Glutamatergic neuron (in vitro differentiated cells): ENCODE results near the gene SRPK2. TPM values are rescaled to one million over a fixed set of nuclear protein-coding genes. Genes with fewer than 3 reads are reported as not detected.
"Not testable (repeated sequence)": the region's sequence is repeated elsewhere in the genome, so short reads cannot be mapped to it uniquely, and the experiment has no call there.

Experiments
- DNase-seq: peaks from one replicate; pipeline ENCODE4 v3.0.0; 2022
- H3K27ac Mint-ChIP-seq: one replicate; pipeline ENCODE4 v1.8.0; 2020; ENCODE audit warnings: mild to moderate bottlenecking, mixed read lengths, inconsistent platforms; ENCODE audit not compliant: unreplicated experiment
- H3K27me3 Mint-ChIP-seq: one replicate; pipeline ENCODE4 v1.8.0; 2020; ENCODE audit warnings: mild to moderate bottlenecking, moderate library complexity, mixed read lengths, inconsistent platforms; ENCODE audit not compliant: unreplicated experiment
- H3K36me3 Mint-ChIP-seq: one replicate; pipeline ENCODE4 v1.8.0; 2020; ENCODE audit warnings: mild to moderate bottlenecking, mixed read lengths, inconsistent platforms; ENCODE audit not compliant: unreplicated experiment
- H3K4me1 Mint-ChIP-seq: one replicate; pipeline ENCODE4 v1.8.0; 2020; ENCODE audit warnings: mild to moderate bottlenecking, low read depth, mixed read lengths, inconsistent platforms; ENCODE audit not compliant: unreplicated experiment
- H3K4me3 Mint-ChIP-seq: one replicate; pipeline ENCODE4 v1.8.0; 2020; ENCODE audit warnings: mild to moderate bottlenecking, mixed read lengths, inconsistent platforms; ENCODE audit not compliant: unreplicated experiment
- H3K9me3 Mint-ChIP-seq: one replicate; pipeline ENCODE4 v1.8.0; 2020; ENCODE audit warnings: mild to moderate bottlenecking, moderate library complexity, mixed read lengths, inconsistent platforms; ENCODE audit not compliant: unreplicated experiment
- total RNA-seq: library from RNA; stranded (reverse); fragmentation: NEBNext Ultra II Directional; extraction: Animal tissue kit (Norgen Biotek cat#: 25700); gene quantifications from one replicate; pipeline ENCODE4 v1.2.1, GENCODE V29; 2021; ENCODE audit not compliant: unreplicated experiment
- TF ChIP-seq, protein P1 (sequence below): fragments of 200-600 bp; sonication (generic); IDR thresholded peaks from one replicate; pipeline ENCODE4 v1.5.0; 2021; ENCODE audit not compliant: partially characterized antibody, unreplicated experiment

SRPK2 gene
- total RNA-seq, 1 donor from 2014 or later, result 131 TPM

GRCh38 chr7:105304040-105304895, 84.5 kb downstream of the SRPK2 start:
- TF ChIP-seq, protein P1, sequence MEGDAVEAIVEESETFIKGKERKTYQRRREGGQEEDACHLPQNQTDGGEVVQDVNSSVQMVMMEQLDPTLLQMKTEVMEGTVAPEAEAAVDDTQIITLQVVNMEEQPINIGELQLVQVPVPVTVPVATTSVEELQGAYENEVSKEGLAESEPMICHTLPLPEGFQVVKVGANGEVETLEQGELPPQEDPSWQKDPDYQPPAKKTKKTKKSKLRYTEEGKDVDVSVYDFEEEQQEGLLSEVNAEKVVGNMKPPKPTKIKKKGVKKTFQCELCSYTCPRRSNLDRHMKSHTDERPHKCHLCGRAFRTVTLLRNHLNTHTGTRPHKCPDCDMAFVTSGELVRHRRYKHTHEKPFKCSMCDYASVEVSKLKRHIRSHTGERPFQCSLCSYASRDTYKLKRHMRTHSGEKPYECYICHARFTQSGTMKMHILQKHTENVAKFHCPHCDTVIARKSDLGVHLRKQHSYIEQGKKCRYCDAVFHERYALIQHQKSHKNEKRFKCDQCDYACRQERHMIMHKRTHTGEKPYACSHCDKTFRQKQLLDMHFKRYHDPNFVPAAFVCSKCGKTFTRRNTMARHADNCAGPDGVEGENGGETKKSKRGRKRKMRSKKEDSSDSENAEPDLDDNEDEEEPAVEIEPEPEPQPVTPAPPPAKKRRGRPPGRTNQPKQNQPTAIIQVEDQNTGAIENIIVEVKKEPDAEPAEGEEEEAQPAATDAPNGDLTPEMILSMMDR, result no peak
- Mint-ChIP-seq H3K4me3 (no peak overlapping the region), H3K27ac (no peak overlapping the region), H3K27me3 (no peaks in the 10 kb centered on the region), H3K4me1 (no peaks in the 10 kb centered on the region), H3K36me3 (no peaks in the 10 kb centered on the region), H3K9me3 (no peaks in the 10 kb centered on the region)
- DNase-seq, result no peak

GRCh38 chr7:105300587-105300986, 88.1 kb downstream of the SRPK2 start:
- not testable (repeated sequence) for H3K27ac Mint-ChIP-seq, H3K36me3 Mint-ChIP-seq, DNase-seq, H3K27me3 Mint-ChIP-seq, H3K4me1 Mint-ChIP-seq, H3K4me3 Mint-ChIP-seq, H3K9me3 Mint-ChIP-seq

DNA sequence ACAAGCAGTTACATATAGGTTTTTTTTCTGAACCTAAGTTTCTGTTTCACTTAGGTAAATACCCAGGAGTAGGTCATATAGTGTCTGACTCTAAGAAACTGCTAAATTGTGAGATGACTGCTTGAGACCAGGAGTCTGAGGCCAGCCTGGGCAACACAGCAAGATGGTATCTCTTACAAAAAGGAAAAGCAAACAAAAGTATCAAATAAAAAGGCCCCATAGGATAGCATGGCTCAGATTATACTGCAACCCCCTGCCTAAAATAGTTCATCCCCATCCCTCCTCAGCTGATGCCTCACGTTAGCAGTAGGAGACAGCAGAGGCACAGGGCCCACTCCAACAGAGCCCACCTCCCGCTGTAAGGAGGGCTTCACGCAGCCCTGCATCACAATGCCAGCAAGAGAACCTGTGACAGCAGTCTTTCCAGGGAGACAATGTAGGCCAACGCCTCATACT, 90.3 kb downstream of the SRPK2 start:
- Mint-ChIP-seq H3K27me3 (peaks cover 2% of the 10 kb centered on the region), H3K4me1 (peaks cover 5% of the 10 kb centered on the region), H3K27ac (no peak overlapping the region), H3K36me3 (no peaks in the 10 kb centered on the region), H3K9me3 (no peaks in the 10 kb centered on the region), H3K4me3 (no peak overlapping the region)
- DNase-seq, result no peak
- TF ChIP-seq, protein P1, result no peak

- TF ChIP-seq, protein P1, result no peak
- no peak overlapping the region for H3K27ac Mint-ChIP-seq
- H3K4me1 Mint-ChIP-seq, result peaks cover 5% of the 10 kb centered on the region
- peaks cover 2% of the 10 kb centered on the region for H3K27me3 Mint-ChIP-seq
- H3K9me3 Mint-ChIP-seq, result no peaks in the 10 kb centered on the region
- no peak overlapping the region for H3K4me3 Mint-ChIP-seq
- no peaks in the 10 kb centered on the region for H3K36me3 Mint-ChIP-seq
- DNase-seq, result no peak
These were observed 90.7 kb downstream of the SRPK2 start for GRCh38 chr7:105297985-105298384.

DNA sequence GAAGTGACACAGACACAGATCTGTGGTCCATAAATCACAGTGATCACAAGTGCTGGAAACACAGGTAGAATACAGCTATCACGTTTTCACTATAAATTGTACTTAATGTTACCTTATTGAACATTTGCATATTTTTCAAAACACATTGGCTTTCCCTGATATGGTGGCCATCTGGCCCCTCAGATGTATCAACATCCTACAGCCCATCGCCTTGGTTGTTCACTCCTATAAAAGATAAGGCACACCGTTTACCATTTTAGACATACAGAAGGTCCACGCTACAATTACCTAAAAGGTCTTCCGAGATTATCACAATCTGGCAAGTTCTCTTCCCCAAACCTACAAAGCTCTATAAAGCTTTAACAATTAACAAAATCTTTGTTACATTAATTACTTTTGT, 91.4 kb downstream of the SRPK2 start:
- Mint-ChIP-seq H3K4me1 (peaks cover 5% of the 10 kb centered on the region), H3K27ac (no peak overlapping the region), H3K36me3 (no peaks in the 10 kb centered on the region), H3K4me3 (no peak overlapping the region), H3K9me3 (no peaks in the 10 kb centered on the region), H3K27me3 (peaks cover 2% of the 10 kb centered on the region)
- TF ChIP-seq, protein P1, result no peak
- no peak for DNase-seq
